Spleen (tissue), 11 donors: ENCODE results near the gene DNAH11. TPM values are rescaled to one million over a fixed set of nuclear protein-coding genes. Genes with fewer than 3 reads are reported as not detected.

Experiments used
- DNase-seq: peaks from one replicate; pipeline ENCODE4 v3.0.0-alpha.2; 2020
- H3K27ac ChIP-seq, 8 donors: fragments of 200-600 bp; sonication (generic) in 7 of 8; 1 replicate in 4 of 8; 2 replicates in 4 of 8; pipeline versions ENCODE4 v1.5.0 to v1.8.0; 2016 to 2021; ENCODE audit warnings: inconsistent platforms in 4 of 8, mild to moderate bottlenecking in 4 of 8, moderate library complexity in 1 of 8
- H3K27me3 ChIP-seq, 7 donors: fragments of 200-600 bp; sonication (generic) in 6 of 7; replicated peaks in 1 of 7; 1 replicate in 4 of 7; 2 replicates in 3 of 7; pipeline versions ENCODE4 v1.5.0 to v1.8.0; 2016 to 2021; ENCODE audit warnings: inconsistent platforms in 3 of 7, mild to moderate bottlenecking in 1 of 7
- H3K36me3 ChIP-seq, 6 donors: fragments of 200-600 bp; sonication (generic) in 5 of 6; 1 replicate in 4 of 6; 2 replicates in 2 of 6; pipeline versions ENCODE4 v1.5.0 to v1.8.0; 2016 to 2021; ENCODE audit warnings: inconsistent platforms in 2 of 6
- H3K4me1 ChIP-seq, 6 donors: fragments of 200-600 bp; sonication (generic) in 5 of 6; 1 replicate in 3 of 6; 2 replicates in 3 of 6; pipeline versions ENCODE4 v1.5.0 to v1.8.0; 2016 to 2021; ENCODE audit warnings: inconsistent platforms in 3 of 6
- H3K4me3 ChIP-seq, 8 donors: fragments of 200-600 bp; sonication (generic) in 7 of 8; 1 replicate in 4 of 8; 2 replicates in 4 of 8; pipeline versions ENCODE4 v1.5.0 to v1.8.0; 2016 to 2021; ENCODE audit warnings: inconsistent platforms in 4 of 8, mild to moderate bottlenecking in 4 of 8, moderate library complexity in 2 of 8
- H3K9me3 ChIP-seq, 8 donors: fragments of 200-600 bp; sonication (generic) in 7 of 8; 1 replicate in 4 of 8; 2 replicates in 4 of 8; pipeline versions ENCODE4 v1.5.0 to v1.8.0; 2016 to 2021; ENCODE audit warnings: inconsistent platforms in 4 of 8
- CTCF ChIP-seq, 11 experiments: fragments of 200-600 bp in 7 of 11; fragments of 450-650 bp in 4 of 11; sonication (generic) in 4 of 11; IDR thresholded peaks in 8 of 11; conservative IDR thresholded peaks in 3 of 11; 1 replicate in 7 of 11; 2 replicates in 4 of 11; pipeline versions ENCODE4 v1.4.0 to v1.8.0; 2016 to 2021; ENCODE audit warnings: antibody characterized with exemption in 11 of 11, inconsistent platforms in 4 of 11, mild to moderate bottlenecking in 1 of 11
- POLR2A ChIP-seq, 3 donors: fragments of 450-650 bp; IDR thresholded peaks; one replicate each; pipeline ENCODE4 v1.5.1; 2017; ENCODE audit warnings: antibody characterized with exemption in 3 of 3, mild to moderate bottlenecking in 1 of 3
- POLR2AphosphoS5 ChIP-seq, 3 donors: sonication (generic); formaldehyde crosslinking; IDR thresholded peaks; one replicate each; pipeline ENCODE4 v1.5.1; 2017; ENCODE audit warnings: antibody characterized with exemption in 3 of 3
- WGBS, 5 donors: extraction: QIAGEN DNeasy Blood & Tissue Kit in 3 of 5; methylation state at CpG; one replicate each; pipeline versions ENCODE4 v1.1.5 to v1.1.7; 2013 to 2018; 5-methylcytosine and 5-hydroxymethylcytosine counted together
- intact Hi-C: fragments of 100-400 bp; cut with DNase I; formaldehyde crosslinking; loops from one replicate; pipeline ENCODE4 v1.15.0; 2023; ENCODE audit warnings: low total_unique reads
- polyA plus RNA-seq, 3 donors: library from polyadenylated mRNA; stranded (reverse); fragments of 200-250 nt; gene quantifications; one replicate each; pipeline ENCODE4 v1.2.1, GENCODE V29; 2013
- total RNA-seq, 7 donors: library from RNA; depleted of rRNA in 3 of 7; stranded (reverse); fragments of >200 nt in 3 of 7; fragmentation: NEBNext Ultra II Directional in 4 of 7; extraction: Animal tissue kit (Norgen Biotek cat#: 25700) in 4 of 7; gene quantifications; one replicate each; pipeline versions ENCODE4 v1.1.0 to v1.2.1, GENCODE V29; 2016 to 2021
- donor health status: healthy with polysubstance abuse.
- donor health status: DM: no; HTN: no; CAD: no; lungs with moderate emphysema.
- donor health status: DM: no; HTN: no; CAD: no.
- donor health status: Bipolar disorder and iron deficiency.
- donor health status: healthy.
- donor health status: DM: no; HTN: no; CAD: no.
- donor health status: DM: yes; HTN: yes; CAD: no.

DNAH11 gene
- total and polyA plus RNA-seq, 10 donors, result 0.28 to 2.1 (median 0.88) TPM

DNA sequence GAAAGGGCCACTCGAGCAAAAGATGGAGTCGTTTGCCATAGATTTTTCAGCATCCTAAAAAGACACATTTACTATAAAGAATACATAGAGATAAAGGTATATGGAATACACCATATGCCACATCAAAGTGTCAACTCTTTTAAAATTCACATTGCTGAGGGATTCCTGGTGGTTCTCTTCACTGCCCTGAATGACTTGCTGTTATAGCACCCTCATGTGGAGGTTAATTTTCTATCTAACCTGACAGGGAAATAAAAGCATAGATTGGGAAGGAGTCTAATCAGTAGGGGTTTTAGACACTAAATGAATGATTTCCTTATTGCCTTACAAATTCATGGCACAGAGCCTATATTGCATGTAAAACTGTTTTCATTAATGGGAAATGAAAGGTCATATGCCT is 25.9 kb downstream of the DNAH11 start:
- H3K4me1 ChIP-seq, result no peaks in the 10 kb centered on the region
- H3K27ac ChIP-seq, result no peak overlapping the region
- TF ChIP-seq POLR2AphosphoS5 (IDR thresholded peaks at IDR 0.05), result no peak
- no peak for TF ChIP-seq POLR2A (IDR thresholded peaks at IDR 0.05)
- TF ChIP-seq CTCF (IDR thresholded peaks at IDR 0.05 in 8 of 11, conservative IDR thresholded peaks at IDR 0.05 in 3 of 11), result no peak
- H3K4me3 ChIP-seq, result no peak overlapping the region
- H3K36me3 ChIP-seq, result no peaks in the 10 kb centered on the region
- DNase-seq, result no peak
- intact Hi-C loops, result no loop called here
- no peaks in the 10 kb centered on the region for H3K9me3 ChIP-seq
- WGBS, 5 donors, result 63 to 77% (median 75%) methylated on average over 2 of the region's 2 CpGs
- peaks cover 0 to 5% (median 0%) of the 10 kb centered on the region in 7 donors for H3K27me3 ChIP-seq

GRCh38 chr7:21572331-21573313 is 29.8 kb downstream of the DNAH11 start:
- Histone ChIP-seq H3K9me3 (no peaks in the 10 kb centered on the region), H3K27ac (no peak overlapping the region), H3K4me1 (no peaks in the 10 kb centered on the region), H3K27me3 (peaks cover 0 to 5% (median 0%) of the 10 kb centered on the region in 7 donors), H3K4me3 (no peak overlapping the region), H3K36me3 (no peaks in the 10 kb centered on the region)
- TF ChIP-seq POLR2AphosphoS5 (IDR thresholded peaks at IDR 0.05) (no peak), CTCF (IDR thresholded peaks at IDR 0.05 in 8 of 11, conservative IDR thresholded peaks at IDR 0.05 in 3 of 11) (no peak)
- no peak for DNase-seq
- 83 to 89% (median 86%) methylated on average over 7 of the region's 7 CpGs for whole genome bisulfite sequencing, 5 donors
- intact Hi-C loops, result no loop called here

DNA sequence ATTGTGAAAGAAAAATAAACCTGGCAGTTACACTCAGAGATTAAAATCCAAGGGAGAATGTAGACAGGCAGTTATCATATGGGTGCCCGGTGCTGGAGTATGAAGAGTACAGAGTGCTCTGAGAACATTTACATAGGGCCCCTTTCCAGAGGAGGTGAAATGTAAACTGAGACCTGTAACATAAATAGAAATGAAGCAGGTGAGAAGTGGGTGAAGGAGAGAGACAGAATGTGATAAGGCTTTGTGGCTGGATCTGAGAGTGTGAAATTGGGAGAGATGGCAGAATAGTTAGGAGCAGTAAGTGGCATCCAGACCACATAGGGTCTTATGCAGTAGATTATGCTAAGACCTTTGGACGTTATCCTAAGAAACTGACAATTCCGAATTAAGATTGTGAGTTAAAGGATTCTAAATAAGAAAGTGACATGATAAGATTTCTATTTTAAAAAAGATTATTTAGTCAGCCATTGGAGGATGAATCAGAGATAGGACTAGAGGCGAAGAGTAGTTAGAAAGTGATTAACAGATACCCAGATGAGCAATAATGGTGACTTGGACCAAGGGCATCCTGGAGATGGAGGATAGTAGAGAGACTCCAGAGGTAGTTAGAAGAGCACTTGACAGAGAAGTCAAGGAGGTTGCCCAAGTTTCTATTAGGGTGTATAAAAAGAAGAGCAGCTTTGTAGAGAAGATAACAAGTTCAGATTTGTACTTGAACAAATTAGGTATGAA is 36.7 kb downstream of the DNAH11 start:
- WGBS, 5 donors, result 84 to 91% (median 86%) methylated on average over 4 of the region's 4 CpGs

More for the DNA sequence above, 36.7 kb downstream of the DNAH11 start:
- H3K27me3 ChIP-seq, result peaks cover 0 to 5% (median 0%) of the 10 kb centered on the region in 7 donors
- intact Hi-C loops, result no loop called here
- H3K4me1 ChIP-seq, result peaks cover 0 to 12% (median 0%) of the 10 kb centered on the region in 6 donors
- H3K4me3 ChIP-seq, result no peak overlapping the region
- H3K36me3 ChIP-seq, result no peaks in the 10 kb centered on the region
- peak overlapping the region in 1 of 8 donors; percentile 45 for H3K27ac ChIP-seq
- peaks cover 0 to 17% (median 11%) of the 10 kb centered on the region in 8 donors for H3K9me3 ChIP-seq
- no peak for DNase-seq
- no peak for TF ChIP-seq CTCF (IDR thresholded peaks at IDR 0.05 in 8 of 11, conservative IDR thresholded peaks at IDR 0.05 in 3 of 11)
- TF ChIP-seq POLR2A (IDR thresholded peaks at IDR 0.05), result no peak
